GM12891 (cell line): ENCODE results near the gene PLEKHA5.

ENCODE experiments used
- PAX5 ChIP-seq: IDR thresholded peaks from 2 replicates; pipeline ENCODE4 v1.6.1; 2011; ENCODE audit warnings: low read length, moderate library complexity, mild to moderate bottlenecking; ENCODE audit not compliant: insufficient read depth, severe bottlenecking
- POLR2A ChIP-seq: IDR thresholded peaks from 2 replicates; pipeline ENCODE4 v1.6.1; 2011; ENCODE audit warnings: low read depth, low read length, control low read depth
- POLR2AphosphoS5 ChIP-seq: IDR thresholded peaks from 2 replicates; pipeline ENCODE4 v1.6.1; 2011; ENCODE audit warnings: low read depth, low read length, control low read depth
- POU2F2 ChIP-seq: IDR thresholded peaks from 2 replicates; pipeline ENCODE4 v1.6.1; 2011; ENCODE audit warnings: low read depth, mild to moderate bottlenecking, control low read depth, low read length, moderate library complexity
- TAF1 ChIP-seq: IDR thresholded peaks from 2 replicates; pipeline ENCODE4 v1.6.1; 2011; ENCODE audit warnings: low read depth, low read length, control low read depth

DNA sequence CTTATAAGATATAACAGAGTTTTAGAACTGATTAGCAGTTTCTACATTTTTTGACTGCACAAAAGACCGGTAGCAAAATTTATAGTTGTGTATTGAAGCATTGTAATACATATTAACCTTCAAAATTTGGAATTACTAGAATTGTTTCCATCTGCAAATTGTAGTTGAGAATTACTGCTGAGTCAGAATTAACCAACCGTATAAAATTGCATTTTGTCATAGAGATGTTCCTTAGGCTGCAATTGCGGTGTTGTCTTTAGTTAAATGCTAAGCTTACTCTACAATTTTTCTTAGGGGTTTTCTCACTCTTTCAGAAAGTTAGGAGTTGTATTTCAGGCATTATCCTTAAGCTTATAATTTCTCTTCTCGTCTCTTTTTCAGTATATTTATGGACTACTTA, 132.2 kb downstream of the PLEKHA5 start:
- TF ChIP-seq POLR2A (no peak), TAF1 (no peak), POLR2AphosphoS5 (no peak), POU2F2 (no peak), PAX5 (no peak)
